Activated T-cell treated with anti-CD3 and anti-CD28 coated beads, Interleukin-2, amount 50 U/mL, for 72 hours (primary cell): ENCODE data around the gene C1orf198. TPM values are rescaled to one million over a fixed set of nuclear protein-coding genes. Genes with fewer than 3 reads are reported as not detected.

Source experiments
- ATAC-seq, 2 donors: fragments of 150-1000 bp; cut with Tn5 transposase; replicated peaks in 1 of 2; 2 replicates each; pipeline ENCODE4 v1.10.0; 2021; ENCODE audit warnings: moderate library complexity in 2 of 2, mild to moderate bottlenecking in 1 of 2
- DNase-seq, 2 donors: peaks; one replicate each; pipeline ENCODE4 v3.0.0; 2021 to 2022; ENCODE audit warnings: mixed read lengths in 1 of 2
- H3K27ac Mint-ChIP-seq: one replicate; pipeline ENCODE4 v1.8.0; 2022; ENCODE audit warnings: mild to moderate bottlenecking, moderate library complexity, mixed read lengths
- H3K27me3 Mint-ChIP-seq: one replicate; pipeline ENCODE4 v1.8.0; 2022; ENCODE audit warnings: low read depth, mixed read lengths
- H3K36me3 Mint-ChIP-seq, 2 donors: one replicate each; pipeline ENCODE4 v1.8.0; 2022; ENCODE audit warnings: mixed read lengths in 2 of 2, mild to moderate bottlenecking in 1 of 2; ENCODE audit not compliant: insufficient read depth in 2 of 2
- H3K4me1 Mint-ChIP-seq: one replicate; pipeline ENCODE4 v1.8.0; 2022; ENCODE audit warnings: low read depth, mixed read lengths
- H3K4me3 Mint-ChIP-seq, 2 donors: one replicate each; pipeline ENCODE4 v1.8.0; 2022; ENCODE audit warnings: mild to moderate bottlenecking in 2 of 2, mixed read lengths in 2 of 2, moderate library complexity in 2 of 2
- H3K9me3 Mint-ChIP-seq, 2 donors: one replicate each; pipeline ENCODE4 v1.8.0; 2022; ENCODE audit warnings: mixed read lengths in 2 of 2
- total RNA-seq, 2 donors: library from RNA; stranded (reverse); gene quantifications; one replicate each; pipeline ENCODE4 v1.2.3, GENCODE V29; 2022

C1orf198 gene
- total RNA-seq, 2 donors from 2014 or later, result 5.4 to 7.6 TPM

DNA sequence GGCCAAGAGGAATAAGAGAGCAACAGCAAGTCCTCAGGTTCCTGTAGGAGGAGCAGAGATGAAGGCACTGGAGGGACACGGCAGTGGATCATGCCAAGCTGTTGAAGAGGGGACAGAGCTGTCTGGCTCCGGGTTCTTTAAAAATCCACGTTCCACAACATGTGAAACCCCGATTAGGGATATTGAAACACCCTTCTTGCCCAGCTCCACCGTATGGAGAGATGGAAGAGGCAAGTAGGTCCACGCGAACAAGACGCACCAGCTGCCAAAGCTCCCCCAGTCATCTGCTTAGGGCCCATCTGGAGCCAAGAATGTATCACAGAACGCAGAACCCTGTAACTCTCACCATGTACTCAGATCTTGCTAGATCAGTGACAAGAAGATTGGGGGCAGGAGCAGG, 3.9 kb downstream of the C1orf198 start:
- Mint-ChIP-seq H3K36me3 (peaks cover 0 to 1% of the 10 kb centered on the region in 2 donors), H3K27me3 (peaks cover 17% of the 10 kb centered on the region), H3K4me1 (peaks cover 57% of the 10 kb centered on the region), H3K4me3 (no peak overlapping the region), H3K9me3 (no peaks in the 10 kb centered on the region), H3K27ac (peak overlapping the region; percentile 52)
- no peak for ATAC-seq
- no peak for DNase-seq

DNA sequence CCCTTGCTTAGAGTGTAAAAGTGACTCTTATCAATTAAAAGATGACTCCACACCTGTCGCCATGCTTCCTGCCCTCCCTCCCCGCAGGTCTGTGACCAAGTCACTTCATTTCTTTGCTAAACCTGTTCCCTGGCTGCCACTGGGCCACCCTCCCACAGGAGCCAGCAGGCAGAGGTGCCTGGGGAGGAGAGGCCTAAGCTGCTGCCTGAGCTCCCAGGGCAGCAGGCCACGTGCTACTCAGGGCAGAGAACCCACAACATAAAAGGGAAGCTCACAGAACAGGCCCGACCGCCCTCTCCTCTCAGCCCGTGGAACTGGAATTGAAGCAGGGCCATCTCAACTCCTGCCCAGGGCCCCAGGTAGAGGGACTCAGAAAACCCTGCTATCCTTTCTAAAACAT, 4.9 kb downstream of the C1orf198 start:
- Mint-ChIP-seq H3K36me3 (peaks cover 0 to 1% of the 10 kb centered on the region in 2 donors), H3K9me3 (no peaks in the 10 kb centered on the region), H3K4me1 (peaks cover 57% of the 10 kb centered on the region), H3K27ac (no peak overlapping the region), H3K27me3 (peaks cover 13% of the 10 kb centered on the region), H3K4me3 (peak overlapping the region in 1 of 2 donors; percentile 43)
- DNase-seq (no peak), ATAC-seq (no peak)

DNA sequence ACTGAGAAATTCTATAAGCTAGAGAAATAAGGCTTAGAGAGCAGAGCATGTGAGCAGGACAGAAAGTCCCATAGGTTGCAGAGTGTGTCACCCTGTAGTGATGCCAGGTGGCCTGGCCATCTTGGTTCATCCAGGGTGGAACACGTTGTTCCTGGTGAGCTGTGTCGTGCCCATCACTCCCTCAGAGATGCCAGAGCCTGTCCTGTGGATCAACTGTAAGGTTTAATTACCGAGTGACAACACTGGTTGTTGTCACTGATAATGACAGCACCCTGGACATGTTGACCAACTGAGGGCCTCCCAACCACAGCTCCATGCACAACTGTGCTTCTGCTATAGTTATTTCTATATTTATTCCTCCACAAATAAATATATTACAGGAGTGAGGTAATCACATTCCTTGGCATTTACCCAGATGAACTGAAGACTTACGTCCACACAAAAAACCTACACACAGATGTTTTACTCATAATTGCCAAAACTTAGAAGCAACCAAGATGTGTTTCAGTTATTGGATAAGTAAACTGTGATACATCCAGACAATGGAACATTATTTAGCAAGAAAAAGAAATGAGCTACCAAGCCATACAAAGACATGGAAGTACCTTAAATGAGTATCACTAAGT, 6.2 kb downstream of the C1orf198 start:
- no peak for DNase-seq
- Mint-ChIP-seq H3K27me3 (peaks cover 6% of the 10 kb centered on the region), H3K9me3 (no peaks in the 10 kb centered on the region), H3K27ac (no peak overlapping the region), H3K4me3 (no peak overlapping the region), H3K36me3 (no peaks in the 10 kb centered on the region), H3K4me1 (peaks cover 50% of the 10 kb centered on the region)
- no peak for ATAC-seq

DNA sequence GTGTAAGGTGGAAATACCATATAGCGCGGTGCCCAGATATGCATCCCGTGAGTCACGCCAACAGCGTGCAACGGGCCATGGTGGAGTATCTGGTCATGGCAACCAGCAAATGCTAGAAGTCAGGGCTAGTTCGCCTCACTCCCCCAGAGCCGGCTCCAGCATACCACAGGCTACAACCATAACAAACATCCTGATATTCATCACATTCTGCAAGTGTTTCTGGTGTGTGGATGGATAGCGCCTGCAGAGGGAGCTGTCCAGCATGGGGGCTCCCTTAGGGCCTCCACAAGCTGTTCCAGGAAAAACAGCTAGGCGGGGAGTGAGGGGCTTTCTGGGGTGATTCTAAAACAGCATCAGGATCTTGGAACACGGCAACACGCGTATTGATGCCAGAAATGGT, 6.8 kb downstream of the C1orf198 start:
- ATAC-seq (no peak), DNase-seq (no peak)
- peaks cover under 1% of the 10 kb centered on the region for H3K27me3 Mint-ChIP-seq
- H3K9me3 Mint-ChIP-seq, result no peaks in the 10 kb centered on the region
- H3K4me1 Mint-ChIP-seq, result peaks cover 44% of the 10 kb centered on the region
- no peak overlapping the region for H3K4me3 Mint-ChIP-seq
- H3K27ac Mint-ChIP-seq, result no peak overlapping the region
- H3K36me3 Mint-ChIP-seq, result no peaks in the 10 kb centered on the region

DNA sequence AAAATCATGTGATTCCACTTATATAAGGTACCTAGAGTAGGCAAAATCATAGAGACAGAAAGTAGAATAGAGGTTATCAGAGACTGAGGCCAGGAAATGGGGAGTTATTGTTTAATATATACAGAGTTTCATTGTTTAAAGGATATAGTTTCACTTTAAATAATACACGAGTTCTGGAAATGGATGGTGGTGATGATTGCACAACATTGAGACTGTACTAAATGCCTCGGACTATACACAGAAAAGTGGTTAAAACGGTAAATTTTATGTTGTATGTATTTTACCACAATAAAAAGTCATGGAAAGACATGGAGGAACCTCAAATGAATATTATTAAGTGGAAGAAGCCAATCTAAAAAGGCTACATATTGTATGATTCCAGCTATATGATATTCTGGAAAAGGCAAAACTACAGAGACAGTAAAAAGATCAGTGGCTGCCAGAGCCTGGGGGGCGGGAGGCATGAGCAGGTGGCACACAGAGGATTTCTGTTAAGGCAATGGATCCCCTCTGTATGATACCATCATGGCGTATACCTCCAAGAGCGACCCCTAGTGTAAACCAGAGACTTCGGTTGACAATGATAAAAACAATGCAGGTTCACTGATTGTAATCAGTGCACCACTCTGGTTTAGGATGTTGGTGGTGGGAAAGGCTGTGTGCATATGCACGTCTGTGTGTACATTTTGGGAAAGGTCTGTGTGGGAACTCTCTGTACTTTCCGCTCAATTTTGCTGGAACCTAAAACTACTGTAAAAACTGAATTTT, 7.5 kb downstream of the C1orf198 start:
- Mint-ChIP-seq H3K4me3 (no peak overlapping the region), H3K36me3 (no peaks in the 10 kb centered on the region), H3K9me3 (no peaks in the 10 kb centered on the region), H3K27ac (no peak overlapping the region), H3K27me3 (no peaks in the 10 kb centered on the region), H3K4me1 (peaks cover 37% of the 10 kb centered on the region)
- ATAC-seq, result no peak
- no peak for DNase-seq

DNA sequence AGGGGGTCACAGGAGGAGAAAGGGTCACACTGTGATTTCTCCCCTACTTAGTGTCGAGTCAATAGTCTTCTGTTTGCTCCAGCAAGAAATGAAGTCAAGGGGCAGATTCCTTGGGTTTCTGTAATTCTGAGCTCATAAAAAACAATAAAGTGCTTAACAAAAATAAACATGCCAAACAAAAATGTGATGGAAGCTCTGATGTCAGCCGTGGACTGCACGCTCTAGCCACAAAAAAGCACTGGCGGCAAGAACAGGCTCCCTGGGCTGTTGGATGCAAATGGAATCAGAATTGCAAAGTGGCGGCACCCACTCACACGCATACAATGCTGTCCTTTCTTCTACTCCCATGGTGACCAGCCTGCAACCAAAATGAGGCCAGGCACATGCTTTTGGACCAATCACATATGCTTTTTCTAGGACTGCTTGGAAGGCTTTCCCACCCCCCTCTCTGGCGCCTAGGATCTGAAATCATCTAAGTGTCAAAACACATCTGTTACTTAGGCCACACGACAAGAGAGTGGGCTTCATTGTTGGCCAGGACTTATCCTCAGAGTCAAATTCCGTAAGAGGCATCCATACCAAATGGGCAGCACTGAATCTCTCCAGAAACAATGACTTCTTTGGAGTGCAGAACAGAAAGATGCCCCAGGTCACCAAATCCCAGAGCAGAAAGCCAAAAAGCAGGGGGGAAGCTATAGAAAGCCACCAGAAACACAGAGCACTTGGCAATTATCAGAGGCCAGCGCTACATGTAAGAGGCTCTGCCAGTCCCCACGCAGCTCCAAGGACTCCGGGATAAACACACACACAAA, 9.2 kb downstream of the C1orf198 start:
- H3K4me3 Mint-ChIP-seq, result no peak overlapping the region
- no peak for ATAC-seq
- H3K27me3 Mint-ChIP-seq, result no peaks in the 10 kb centered on the region
- DNase-seq, result no peak
- H3K36me3 Mint-ChIP-seq, result no peaks in the 10 kb centered on the region
- no peaks in the 10 kb centered on the region for H3K9me3 Mint-ChIP-seq
- no peak overlapping the region for H3K27ac Mint-ChIP-seq
- peaks cover 26% of the 10 kb centered on the region for H3K4me1 Mint-ChIP-seq

DNA sequence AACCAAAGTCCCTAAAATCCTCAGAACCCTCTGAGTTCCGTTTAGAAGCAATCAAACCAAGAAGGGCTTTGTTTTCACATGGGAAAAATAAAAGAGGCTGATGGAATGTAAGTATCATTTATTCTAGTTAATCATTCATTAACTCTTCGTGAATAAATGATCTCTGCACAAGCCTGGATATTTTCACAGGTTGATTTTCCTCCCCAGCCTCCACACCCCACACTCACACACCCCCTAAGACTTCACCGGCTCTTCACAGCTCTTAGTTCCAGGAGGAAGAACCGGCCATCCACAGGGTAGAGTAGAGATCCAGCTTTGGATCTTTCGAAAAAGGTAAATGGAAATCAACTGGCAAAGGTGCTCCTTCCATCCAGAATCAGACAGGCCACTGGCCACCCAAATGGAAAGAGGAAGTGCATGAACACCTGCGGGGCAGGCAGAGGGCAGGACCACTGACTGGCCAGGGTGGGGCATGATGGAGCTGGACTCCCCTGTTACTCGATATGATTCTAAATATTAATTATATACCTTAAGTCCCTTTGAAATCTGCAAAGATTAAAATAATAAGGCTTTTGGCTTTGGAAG, 10.0 kb downstream of the C1orf198 start:
- DNase-seq (no peak), ATAC-seq (no peak)
- H3K27me3 Mint-ChIP-seq, result no peaks in the 10 kb centered on the region
- H3K4me3 Mint-ChIP-seq, result no peak overlapping the region
- no peaks in the 10 kb centered on the region for H3K9me3 Mint-ChIP-seq
- H3K36me3 Mint-ChIP-seq, result no peaks in the 10 kb centered on the region
- no peak overlapping the region for H3K27ac Mint-ChIP-seq
- H3K4me1 Mint-ChIP-seq, result peaks cover 20% of the 10 kb centered on the region

DNA sequence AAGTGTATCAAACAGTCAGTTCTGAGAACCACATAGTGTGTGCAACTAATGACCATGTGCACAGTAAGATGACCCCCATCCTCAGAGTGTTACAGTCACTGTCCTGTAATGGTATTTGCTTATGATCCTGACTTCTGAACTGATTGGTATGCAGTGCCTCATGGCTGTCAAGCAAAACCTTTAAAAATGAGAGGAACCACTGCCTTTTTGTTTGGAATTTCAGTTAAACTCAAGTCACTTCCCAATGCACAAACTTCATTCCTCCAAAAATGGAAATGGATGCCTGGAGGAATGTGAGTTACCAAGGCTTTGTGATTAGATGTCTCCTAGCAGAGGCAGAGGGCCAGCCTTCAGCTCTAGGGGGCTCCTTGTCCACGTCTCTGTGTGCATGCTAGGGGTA, 10.5 kb downstream of the C1orf198 start:
- no peak for DNase-seq
- no peaks in the 10 kb centered on the region for H3K9me3 Mint-ChIP-seq
- H3K4me3 Mint-ChIP-seq, result no peak overlapping the region
- ATAC-seq, result no peak
- peaks cover 0 to 2% of the 10 kb centered on the region in 2 donors for H3K36me3 Mint-ChIP-seq
- H3K27ac Mint-ChIP-seq, result no peak overlapping the region
- H3K4me1 Mint-ChIP-seq, result peaks cover 15% of the 10 kb centered on the region
- no peaks in the 10 kb centered on the region for H3K27me3 Mint-ChIP-seq

DNA sequence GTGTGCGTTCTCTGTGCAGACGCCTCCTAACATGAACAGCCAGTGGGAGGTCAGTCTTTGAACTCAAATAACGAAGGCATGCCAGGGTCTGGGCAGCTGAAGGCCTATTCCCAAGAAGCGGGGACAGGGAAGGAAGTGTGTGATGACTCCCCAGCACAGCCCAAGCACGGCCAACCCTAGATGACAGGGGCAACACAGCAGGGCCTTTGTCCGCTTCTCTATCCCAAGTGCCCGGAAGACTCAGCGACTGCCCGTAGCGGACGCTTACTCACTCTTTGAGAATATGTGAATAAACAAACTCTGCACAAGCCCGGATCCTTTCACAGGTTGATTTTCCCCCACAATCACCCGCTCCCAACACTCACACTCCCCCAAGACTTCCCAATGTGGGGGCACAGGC, 11.2 kb downstream of the C1orf198 start:
- DNase-seq (no peak), ATAC-seq (no peak)
- no peaks in the 10 kb centered on the region for H3K9me3 Mint-ChIP-seq
- peaks cover 8% of the 10 kb centered on the region for H3K4me1 Mint-ChIP-seq
- H3K36me3 Mint-ChIP-seq, result peaks cover 0 to 6% of the 10 kb centered on the region in 2 donors
- no peak overlapping the region for H3K4me3 Mint-ChIP-seq
- H3K27me3 Mint-ChIP-seq, result no peaks in the 10 kb centered on the region
- no peak overlapping the region for H3K27ac Mint-ChIP-seq

DNA sequence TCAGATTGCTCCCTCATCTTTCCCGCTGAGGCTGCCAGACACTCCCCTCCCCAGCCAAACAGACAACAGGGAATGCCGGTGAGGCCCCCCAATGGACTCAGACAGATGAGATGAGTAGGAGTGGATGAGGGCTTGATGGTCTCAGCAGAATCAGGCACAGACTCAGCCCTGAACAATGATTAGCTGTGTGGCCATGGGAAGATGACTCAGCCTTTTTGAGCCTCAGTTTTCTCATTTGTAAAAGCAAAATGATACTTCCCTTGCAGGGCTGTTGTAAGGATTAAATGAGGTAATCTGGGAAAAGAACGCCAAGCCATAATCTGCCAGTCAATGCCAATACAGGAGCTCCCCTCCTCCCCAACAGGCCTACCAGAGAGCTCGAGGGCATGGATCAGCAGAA, 12.4 kb downstream of the C1orf198 start:
- H3K9me3 Mint-ChIP-seq, result no peaks in the 10 kb centered on the region

DNA sequence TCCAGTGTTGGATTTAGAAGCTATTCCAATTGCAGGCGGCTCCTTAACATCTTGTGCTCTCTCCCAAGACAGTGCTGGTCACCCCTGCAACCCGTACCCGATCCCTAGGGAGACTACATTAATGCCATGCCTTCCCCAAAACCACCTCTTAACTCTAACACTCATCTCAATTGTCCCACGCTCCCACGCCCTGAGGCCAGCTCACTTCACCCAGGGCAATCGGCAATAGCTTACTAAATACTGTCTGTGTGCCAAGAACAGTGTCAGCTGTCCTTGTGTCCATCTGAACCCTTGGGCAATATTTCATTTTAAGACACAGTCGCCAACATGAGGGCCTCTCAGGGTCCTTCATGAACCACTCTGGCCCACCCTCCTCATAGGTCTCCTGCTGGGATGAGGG, 13.9 kb downstream of the C1orf198 start:
- Mint-ChIP-seq H3K4me1 (no peaks in the 10 kb centered on the region), H3K27ac (no peak overlapping the region), H3K27me3 (no peaks in the 10 kb centered on the region), H3K4me3 (no peak overlapping the region), H3K9me3 (no peaks in the 10 kb centered on the region), H3K36me3 (peaks cover 0 to 8% of the 10 kb centered on the region in 2 donors)
- ATAC-seq, result no peak
- DNase-seq, result no peak

More for the DNA sequence above, 12.4 kb downstream of the C1orf198 start:
- ATAC-seq, result no peak
- Mint-ChIP-seq H3K4me1 (peaks cover 7% of the 10 kb centered on the region), H3K27me3 (no peaks in the 10 kb centered on the region), H3K36me3 (peaks cover 0 to 8% of the 10 kb centered on the region in 2 donors), H3K27ac (no peak overlapping the region), H3K4me3 (no peak overlapping the region)
- no peak for DNase-seq

DNA sequence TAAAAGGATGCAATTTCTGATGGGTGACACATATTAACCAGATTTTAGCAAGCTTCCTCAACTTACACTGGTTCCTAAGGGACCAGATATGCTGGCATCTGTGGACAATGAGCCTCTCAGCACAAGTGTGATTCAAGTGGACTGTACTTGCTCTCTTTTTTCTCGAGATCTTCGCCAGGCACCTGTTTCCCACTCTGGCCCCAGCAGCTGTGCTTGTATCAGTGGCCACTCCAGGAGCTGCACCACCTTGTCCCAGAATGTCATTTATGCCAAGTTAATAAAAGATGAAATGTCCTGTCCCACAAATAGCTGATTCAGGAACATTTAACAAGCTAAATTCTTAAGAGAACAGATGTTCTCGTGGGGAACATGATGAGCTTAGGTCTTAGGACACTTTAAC, 14.6 kb downstream of the C1orf198 start:
- peaks cover 0 to 8% of the 10 kb centered on the region in 2 donors for H3K36me3 Mint-ChIP-seq
- no peaks in the 10 kb centered on the region for H3K27me3 Mint-ChIP-seq
- no peak overlapping the region for H3K27ac Mint-ChIP-seq
- H3K4me1 Mint-ChIP-seq, result no peaks in the 10 kb centered on the region
- no peak for ATAC-seq
- H3K4me3 Mint-ChIP-seq, result no peak overlapping the region
- no peaks in the 10 kb centered on the region for H3K9me3 Mint-ChIP-seq
- DNase-seq, result no peak

DNA sequence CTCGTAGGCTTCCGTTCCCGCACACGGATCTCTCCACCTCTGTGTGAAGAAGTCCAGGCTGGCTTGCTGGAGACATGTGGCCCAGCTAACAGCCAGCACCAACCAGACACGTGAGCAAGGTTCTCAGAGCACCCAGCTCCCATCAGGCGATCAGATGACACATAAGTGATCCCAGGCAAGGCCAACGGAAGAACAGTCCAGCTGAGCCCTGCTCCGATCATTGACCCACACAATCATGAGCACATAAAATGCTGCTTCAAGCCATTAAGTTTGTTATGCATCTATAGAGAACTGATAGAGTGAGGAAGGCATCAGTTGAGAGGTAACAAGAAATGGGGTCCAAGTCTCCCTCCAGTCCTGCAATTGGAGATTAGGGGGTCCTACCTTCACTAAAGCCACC, 15.4 kb downstream of the C1orf198 start:
- ATAC-seq (no peak), DNase-seq (no peak)
- Mint-ChIP-seq H3K36me3 (peaks cover 0 to 8% of the 10 kb centered on the region in 2 donors), H3K4me1 (no peaks in the 10 kb centered on the region), H3K27ac (no peak overlapping the region), H3K9me3 (no peaks in the 10 kb centered on the region), H3K27me3 (no peaks in the 10 kb centered on the region), H3K4me3 (no peak overlapping the region)
